HuH-7.5 (cell line): ENCODE measurements around the gene GCG.

ENCODE experiments used
- DNase-seq: peaks from one replicate; pipeline ENCODE4 v3.0.0; 2011; ENCODE audit warnings: low spot score

The GCG gene

GRCh38 chr2:162149466-162149865 lies 2.6 kb downstream of the GCG start:
- DNase-seq = no peak

GRCh38 chr2:162148956-162149355 lies 3.1 kb downstream of the GCG start:
- DNase-seq = no peak

- no peak for DNase-seq
These were observed 8.1 kb downstream of the GCG start for GRCh38 chr2:162143969-162144368.

- no peak for DNase-seq
These were observed 13.7 kb downstream of the GCG start for GRCh38 chr2:162138310-162138709.

- no peak for DNase-seq
These were observed 24.6 kb downstream of the GCG start for GRCh38 chr2:162127422-162127821.

- no peak for DNase-seq
These were observed 25.5 kb downstream of the GCG start for GRCh38 chr2:162126527-162126926.

- no peak for DNase-seq
These were observed 25.9 kb downstream of the GCG start for GRCh38 chr2:162126111-162126519.

GRCh38 chr2:162125138-162125537 lies 26.9 kb downstream of the GCG start:
- DNase-seq = no peak

GRCh38 chr2:162123806-162124758 lies 28.0 kb downstream of the GCG start:
- no peak for DNase-seq

GRCh38 chr2:162118166-162119031 lies 33.6 kb downstream of the GCG start:
- DNase-seq = no peak

GRCh38 chr2:162116352-162116751 lies 35.7 kb downstream of the GCG start:
- no peak for DNase-seq

GRCh38 chr2:162115076-162115475 lies 37.0 kb downstream of the GCG start:
- no peak for DNase-seq

- no peak for DNase-seq
These were observed 37.8 kb downstream of the GCG start for GRCh38 chr2:162114271-162114670.

- no peak for DNase-seq
These were observed 38.3 kb downstream of the GCG start for GRCh38 chr2:162113776-162114168.

GRCh38 chr2:162113088-162113775 lies 38.8 kb downstream of the GCG start:
- no peak for DNase-seq

- no peak for DNase-seq
These were observed 39.8 kb downstream of the GCG start for GRCh38 chr2:162111958-162112850.

GRCh38 chr2:162107361-162107901 lies 44.6 kb downstream of the GCG start:
- DNase-seq = no peak

GRCh38 chr2:162106746-162107145 lies 45.3 kb downstream of the GCG start:
- no peak for DNase-seq

GRCh38 chr2:162106146-162106551 lies 45.9 kb downstream of the GCG start:
- DNase-seq = no peak

- DNase-seq = no peak
These were observed 48.5 kb downstream of the GCG start for GRCh38 chr2:162103443-162104009.

- DNase-seq = no peak
These were observed 51.5 kb downstream of the GCG start for GRCh38 chr2:162100579-162100978.
